GM12878 (cell line): ENCODE data around the gene FNDC3A. TPM values are rescaled to one million over a fixed set of nuclear protein-coding genes. Genes with fewer than 3 reads are reported as not detected.

Source experiments
- ATF2 ChIP-seq: IDR thresholded peaks from 2 replicates; pipeline ENCODE4 v1.6.1; 2012; ENCODE audit warnings: low read length, inconsistent platforms
- ATF7 ChIP-seq: fragments of 450-650 bp; IDR thresholded peaks from 2 replicates; pipeline ENCODE4 v1.6.1; 2016; ENCODE audit warnings: low read depth, mild to moderate bottlenecking
- BCLAF1 ChIP-seq: fragments of 450-650 bp; IDR thresholded peaks from 2 replicates; pipeline ENCODE4 v1.6.1; 2017; ENCODE audit warnings: antibody characterized with exemption, mild to moderate bottlenecking, moderate library complexity
- CEBPB ChIP-seq, 2 experiments: fragments of 150-350 bp in 1 of 2; IDR thresholded peaks; 2 replicates each; pipeline ENCODE4 v1.6.1; 2012 to 2014; ENCODE audit warnings: low read depth in 2 of 2, low read length in 2 of 2, borderline replicate concordance in 1 of 2, inconsistent platforms in 1 of 2
- CHD1 ChIP-seq: IDR thresholded peaks from 2 replicates; pipeline ENCODE4 v1.6.1; 2012; ENCODE audit warnings: low read depth, low read length, improper control_type of control experiment
- CREB1 ChIP-seq: IDR thresholded peaks from 2 replicates; pipeline ENCODE4 v1.6.1; 2012; ENCODE audit warnings: low read depth, mild to moderate bottlenecking, inconsistent platforms
- EP300 ChIP-seq, 2 experiments: fragments of 150-350 bp in 1 of 2; IDR thresholded peaks; 2 replicates each; pipeline ENCODE4 v1.6.1; 2011 to 2012; ENCODE audit warnings: low read depth in 2 of 2, low read length in 2 of 2, borderline replicate concordance in 1 of 2, improper control_type of control experiment in 1 of 2, inconsistent platforms in 1 of 2; ENCODE audit not compliant: control insufficient read depth in 1 of 2
- EZH2 ChIP-seq: IDR thresholded peaks from 2 replicates; pipeline ENCODE4 v1.6.1; 2012; ENCODE audit warnings: low read depth, mild to moderate bottlenecking, control low read depth, inconsistent platforms, low read length, borderline replicate concordance; ENCODE audit not compliant: control insufficient read depth
- FOXM1 ChIP-seq: IDR thresholded peaks from 2 replicates; pipeline ENCODE4 v1.6.1; 2012; ENCODE audit warnings: low read depth, mild to moderate bottlenecking, inconsistent platforms, low read length, moderate library complexity
- GATAD2B ChIP-seq: fragments of 450-650 bp; conservative IDR thresholded peaks from 2 replicates; pipeline ENCODE4 v1.6.1; 2017; ENCODE audit warnings: low read depth, mild to moderate bottlenecking, moderate library complexity
- JUNB ChIP-seq: IDR thresholded peaks from 2 replicates; pipeline ENCODE4 v1.6.1; 2016; ENCODE audit warnings: antibody characterized with exemption, mild to moderate bottlenecking
- KLF5 ChIP-seq: fragments of 450-650 bp; IDR thresholded peaks from 2 replicates; pipeline ENCODE4 v1.6.1; 2014; ENCODE audit warnings: mild to moderate bottlenecking; ENCODE audit not compliant: partially characterized antibody
- MTA2 ChIP-seq: fragments of 450-650 bp; IDR thresholded peaks from 2 replicates; pipeline ENCODE4 v1.6.1; 2016; ENCODE audit warnings: low read depth, mild to moderate bottlenecking, moderate library complexity
- NR2F1 ChIP-seq: fragments of 450-650 bp; conservative IDR thresholded peaks from 2 replicates; pipeline ENCODE4 v1.6.1; 2017; ENCODE audit warnings: mild to moderate bottlenecking
- PML ChIP-seq: IDR thresholded peaks from 2 replicates; pipeline ENCODE4 v1.6.1; 2012; ENCODE audit warnings: low read length, inconsistent platforms
- POLR2AphosphoS2 ChIP-seq: IDR thresholded peaks from 2 replicates; pipeline ENCODE4 v1.6.1; 2011; ENCODE audit warnings: low read depth, mild to moderate bottlenecking, low read length, improper control_type of control experiment, moderate library complexity
- RAD21 ChIP-seq: IDR thresholded peaks from 2 replicates; pipeline ENCODE4 v1.6.1; 2011; ENCODE audit warnings: mild to moderate bottlenecking, low read depth, low read length, moderate library complexity; ENCODE audit not compliant: insufficient read depth
- SKIL ChIP-seq: fragments of 450-650 bp; IDR thresholded peaks from 2 replicates; pipeline ENCODE4 v1.6.1; 2017; ENCODE audit warnings: mild to moderate bottlenecking, low read depth, inconsistent platforms; ENCODE audit not compliant: poor library complexity, severe bottlenecking
- SMAD1 ChIP-seq: fragments of 450-650 bp; IDR thresholded peaks from 2 replicates; pipeline ENCODE4 v1.6.1; 2018; ENCODE audit warnings: mild to moderate bottlenecking, low read depth; ENCODE audit not compliant: partially characterized antibody
- SP1 ChIP-seq: IDR thresholded peaks from one replicate; pipeline ENCODE4 v1.6.1; 2011; ENCODE audit warnings: low read depth, low read length
- SPI1 ChIP-seq: IDR thresholded peaks from 2 replicates; pipeline ENCODE4 v1.6.1; 2011; ENCODE audit warnings: low read depth, mild to moderate bottlenecking, low read length, moderate library complexity, borderline replicate concordance; ENCODE audit not compliant: insufficient read depth
- TCF12 ChIP-seq: IDR thresholded peaks from 2 replicates; pipeline ENCODE4 v1.6.1; 2011; ENCODE audit warnings: low read depth, mild to moderate bottlenecking, low read length
- TCF7 ChIP-seq: IDR thresholded peaks from 2 replicates; pipeline ENCODE4 v1.6.1; 2014; ENCODE audit warnings: antibody characterized with exemption, borderline replicate concordance
- ZBED1 ChIP-seq: IDR thresholded peaks from 2 replicates; pipeline ENCODE4 v1.6.1; 2016; ENCODE audit warnings: borderline replicate concordance
- ZNF217 ChIP-seq: fragments of 450-650 bp; IDR thresholded peaks from 2 replicates; pipeline ENCODE4 v1.6.1; 2017; ENCODE audit warnings: antibody characterized with exemption, mild to moderate bottlenecking
- polyA plus RNA-seq, 11 experiments: library from polyadenylated mRNA; depleted of rRNA in 4 of 11; unstranded in 6 of 11; stranded (reverse) in 5 of 11; fragments of >200 nt; fragmentation: Nextera tagmentation in 4 of 11; fragmentation: Illumina TruSeq in 1 of 11; extraction: Ambion mirVana in 4 of 11; extraction: Trizol in 1 of 11; gene quantifications; 1 replicate in 1 of 11; 2 replicates in 10 of 11; pipeline versions ENCODE4 v1.2.1 to v1.2.3, GENCODE V29; 2011 to 2016; ENCODE audit warnings: inconsistent platforms in 2 of 11, missing spikeins in 2 of 11, low read depth in 1 of 11
- total RNA-seq, 4 experiments: library from RNA; depleted of rRNA in 3 of 4; stranded (reverse); fragments of >200 nt in 3 of 4; fragmentation: Illumina TruSeq in 1 of 4; extraction: Trizol in 1 of 4; gene quantifications; 2 replicates each; pipeline versions ENCODE4 v1.2.1 to v1.2.3, GENCODE V29; 2013 to 2021

FNDC3A gene
- total and polyA plus RNA-seq, 10 of the 15 experiments (the other 5 are each of a cell fraction or from before 2014, with no cell fraction given): 6.3 to 46.4 (median 22.8) TPM

- TF ChIP-seq POLR2AphosphoS2 (no peak), ZBED1 (peak; percentile 94), ATF2 (peak; percentile 86), SMAD1 (no peak), MTA2 (peak; percentile 73), EP300 (IDR thresholded peaks at IDR 0.05; ENCODE audit: borderline replicate concordance in 1 of 2, control insufficient read depth in 1 of 2, low read depth in 2 of 2, low read length in 2 of 2) (peak; percentile 74; a peak in 2 of 4 replicates), ZNF217 (peak; percentile 78; the same call in 1 of the 2 replicates), NR2F1 (0 out of 2 replicates have a peak, but pooled peaks have one; percentile 38), SPI1 (peak; percentile 94), RAD21 (peak; percentile 7; the same call in 1 of the 2 replicates), KLF5 (no peak), PML (peak; percentile 26; the same call in 1 of the 2 replicates), CEBPB (IDR thresholded peaks at IDR 0.05; ENCODE audit: borderline replicate concordance in 1 of 2, low read depth in 2 of 2, low read length in 2 of 2) (no peak), SP1 (no peak), CHD1 (0 out of 2 replicates have a peak, but pooled peaks have one; percentile 9), TCF12 (no peak), FOXM1 (peak; percentile 93; the same call in 1 of the 2 replicates), EZH2 (no peak), GATAD2B (0 out of 2 replicates have a peak, but pooled peaks have one; percentile 21), TCF7 (peak; percentile 81; the same call in 1 of the 2 replicates), SKIL (peak; percentile 91), BCLAF1 (no peak), JUNB (peak; percentile 64; the same call in 1 of the 2 replicates), ATF7 (peak; percentile 41), CREB1 (peak; percentile 29; the same call in 1 of the 2 replicates)
Observed at GRCh38 chr13:48979892-48980291, 4.2 kb downstream of the FNDC3A start (continued).
